B cell (primary cell): ENCODE data around the gene LRRC4C. TPM values are rescaled to one million over a fixed set of nuclear protein-coding genes. Genes with fewer than 3 reads are reported as not detected.

ENCODE experiments used
- ATAC-seq: fragments of 200-7000 bp; cut with Tn5 transposase; one replicate; pipeline ENCODE4 v1.10.0; 2021; ENCODE audit warnings: low read depth, mild to moderate bottlenecking, moderate number of reproducible peaks, moderate library complexity
- CTCF ChIA-PET: fragments of 350-600 bp; sonication (Branson Sonifier 250); formaldehyde crosslinking; loops from one replicate; lab custom pipeline; 2021; ENCODE audit warnings: antibody characterized with exemption, inconsistent platforms; lab: Charles Lee
- POLR2A ChIA-PET: fragments of 350-600 bp; sonication (Branson Sonifier 250); formaldehyde crosslinking; loops from one replicate; lab custom pipeline; 2021; ENCODE audit warnings: antibody characterized with exemption; lab: Charles Lee
- DNase-seq: peaks from one replicate; pipeline ENCODE4 v3.0.0; 2013
- H2AFZ ChIP-seq: 2 replicates; pipeline ENCODE4 v1.6.1; 2012; ENCODE audit warnings: mild to moderate bottlenecking, low read depth, low read length; ENCODE audit not compliant: insufficient read depth, poor library complexity, severe bottlenecking
- H3K27ac ChIP-seq, 2 donors: 1 replicate in 1 of 2; 2 replicates in 1 of 2; pipeline ENCODE4 v1.5.1; 2012 to 2013; ENCODE audit warnings: low read length in 2 of 2, mild to moderate bottlenecking in 2 of 2, moderate library complexity in 1 of 2
- H3K27me3 ChIP-seq, 4 experiments: fragments of 200-600 bp in 1 of 4; sonication (generic) in 1 of 4; replicated peaks in 1 of 4; 1 replicate in 2 of 4; 2 replicates in 2 of 4; pipeline versions ENCODE4 v1.6.1 to v1.7.0; 2013 to 2016; ENCODE audit warnings: low read length in 3 of 4, mild to moderate bottlenecking in 2 of 4, mixed read lengths in 1 of 4, moderate library complexity in 1 of 4; ENCODE audit not compliant: insufficient read depth in 4 of 4, control insufficient read depth in 3 of 4; ENCODE audit errors: control extremely low read depth in 1 of 4
- H3K36me3 ChIP-seq, 2 experiments: replicated peaks in 1 of 2; 1 replicate in 1 of 2; 2 replicates in 1 of 2; pipeline versions ENCODE4 v1.6.1 to v1.7.1; 2013; ENCODE audit warnings: low read length in 1 of 2; ENCODE audit not compliant: insufficient read depth in 2 of 2, control insufficient read depth in 1 of 2; ENCODE audit errors: control extremely low read depth in 1 of 2, extremely low read depth in 1 of 2
- H3K4me1 ChIP-seq, 2 donors: fragments of 200-600 bp in 1 of 2; sonication (generic) in 1 of 2; 1 replicate in 1 of 2; 2 replicates in 1 of 2; pipeline versions ENCODE4 v1.5.1 to v1.6.1; 2013 to 2017; ENCODE audit warnings: low read length in 2 of 2; ENCODE audit not compliant: control insufficient read depth in 2 of 2, insufficient read depth in 2 of 2
- H3K4me2 ChIP-seq: replicated peaks from 2 replicates; pipeline ENCODE3; 2012; ENCODE audit warnings: mild to moderate bottlenecking, low read depth, low read length; ENCODE audit not compliant: poor library complexity, severe bottlenecking
- H3K4me3 ChIP-seq, 5 experiments: fragments of 200-600 bp in 1 of 5; sonication (generic) in 1 of 5; 1 replicate in 3 of 5; 2 replicates in 2 of 5; pipeline versions ENCODE4 v1.5.1 to v1.7.0; 2011 to 2016; ENCODE audit warnings: low read length in 4 of 5, mild to moderate bottlenecking in 4 of 5, low read depth in 2 of 5, control low read depth in 1 of 5, moderate library complexity in 1 of 5; ENCODE audit not compliant: insufficient read depth in 1 of 5; ENCODE audit errors: control extremely low read depth in 1 of 5, extremely low read depth in 1 of 5
- H3K79me2 ChIP-seq: fragments of 200-600 bp; sonication (generic); one replicate; pipeline ENCODE4 v1.6.0; 2016; ENCODE audit warnings: low read length; ENCODE audit not compliant: control insufficient read depth, insufficient read depth
- H3K9ac ChIP-seq: fragments of 200-600 bp; sonication (generic); 2 replicates; pipeline ENCODE4 v1.6.1; 2017; ENCODE audit warnings: mild to moderate bottlenecking, low read length, moderate library complexity
- H3K9me3 ChIP-seq, 3 donors: one replicate each; pipeline versions ENCODE4 v1.6.1 to v1.7.1; 2013; ENCODE audit warnings: low read length in 2 of 3; ENCODE audit not compliant: control insufficient read depth in 2 of 3, insufficient read depth in 1 of 3; ENCODE audit errors: control extremely low read depth in 1 of 3
- H4K20me1 ChIP-seq: 2 replicates; pipeline ENCODE4 v1.6.0; 2012; ENCODE audit warnings: mild to moderate bottlenecking, low read length; ENCODE audit not compliant: insufficient read depth, control insufficient read depth, poor library complexity, severe bottlenecking
- H3K27ac Mint-ChIP-seq: one replicate; pipeline ENCODE4 v1.8.0; 2021; ENCODE audit warnings: mixed read lengths
- H3K27me3 Mint-ChIP-seq: one replicate; pipeline ENCODE4 v1.8.0; 2021; ENCODE audit warnings: mixed read lengths
- H3K4me1 Mint-ChIP-seq: one replicate; pipeline ENCODE4 v1.8.0; 2021; ENCODE audit warnings: mixed read lengths
- H3K4me3 Mint-ChIP-seq: one replicate; pipeline ENCODE4 v1.8.0; 2021; ENCODE audit warnings: mixed read lengths
- H3K9me3 Mint-ChIP-seq: one replicate; pipeline ENCODE4 v1.8.0; 2022; ENCODE audit warnings: mixed read lengths; ENCODE audit not compliant: insufficient read depth
- EZH2 ChIP-seq: IDR thresholded peaks from 2 replicates; pipeline ENCODE4 v1.6.1; 2012; ENCODE audit warnings: borderline replicate concordance, low read depth, mild to moderate bottlenecking, moderate library complexity, low read length; ENCODE audit not compliant: insufficient read depth, poor library complexity, severe bottlenecking
- WGBS: methylation state at CpG from one replicate; pipeline ENCODE4 v1.1.5; 2013; ENCODE audit warnings: missing lambda C conversion rate; ENCODE audit not compliant: insufficient coverage; 5-methylcytosine and 5-hydroxymethylcytosine counted together
- intact Hi-C: fragments of 100-400 bp; cut with micrococcal nuclease; formaldehyde crosslinking; loops from one replicate; pipeline ENCODE4 v1.10.0; 2022
- polyA plus RNA-seq: library from polyadenylated mRNA; depleted of rRNA; stranded (reverse); fragments of >200 nt; gene quantifications from 2 replicates; pipeline ENCODE4 v1.2.3, GENCODE V29; 2012
- total RNA-seq, 2 donors: library from RNA; stranded (reverse); fragments of 120-200 nt in 1 of 2; gene quantifications; 1 replicate in 1 of 2; 2 replicates in 1 of 2; pipeline versions ENCODE4 v1.2.3 to v1.2.4, GENCODE V29; 2013 to 2022
- TF ChIP-seq, protein P1 (sequence below): fragments of 200-600 bp; IDR thresholded peaks from one replicate; pipeline ENCODE4 v1.8.0; 2022; ENCODE audit warnings: antibody characterized with exemption, mild to moderate bottlenecking

The LRRC4C gene
- total and polyA plus RNA-seq, 2 donors (not counting 1 experiment from before 2014, with no cell fraction given): 0.57 TPM; not detected in 1

- 50% methylated on average over 1 of the region's 1 CpG for WGBS
- ATAC-seq: no peak
- no peaks in the 10 kb centered on the region for H3K4me1 ChIP-seq
- H3K4me3 ChIP-seq: no peak overlapping the region
- no peak overlapping the region for H3K4me3 Mint-ChIP-seq
- H3K79me2 ChIP-seq: no peaks in the 10 kb centered on the region
- no peaks in the 10 kb centered on the region for H3K9me3 Mint-ChIP-seq
- DNase-seq: no peak
- no peaks in the 10 kb centered on the region for H3K4me1 Mint-ChIP-seq
- ChIA-PET POLR2A (no interaction called here), CTCF (no interaction called here)
- H3K4me2 ChIP-seq: no peak overlapping the region
- no peaks in the 10 kb centered on the region for H4K20me1 ChIP-seq
- intact Hi-C loops: no loop called here
- H3K9ac ChIP-seq: no peak overlapping the region
- no peak overlapping the region for H2AFZ ChIP-seq
- TF ChIP-seq, protein P1, sequence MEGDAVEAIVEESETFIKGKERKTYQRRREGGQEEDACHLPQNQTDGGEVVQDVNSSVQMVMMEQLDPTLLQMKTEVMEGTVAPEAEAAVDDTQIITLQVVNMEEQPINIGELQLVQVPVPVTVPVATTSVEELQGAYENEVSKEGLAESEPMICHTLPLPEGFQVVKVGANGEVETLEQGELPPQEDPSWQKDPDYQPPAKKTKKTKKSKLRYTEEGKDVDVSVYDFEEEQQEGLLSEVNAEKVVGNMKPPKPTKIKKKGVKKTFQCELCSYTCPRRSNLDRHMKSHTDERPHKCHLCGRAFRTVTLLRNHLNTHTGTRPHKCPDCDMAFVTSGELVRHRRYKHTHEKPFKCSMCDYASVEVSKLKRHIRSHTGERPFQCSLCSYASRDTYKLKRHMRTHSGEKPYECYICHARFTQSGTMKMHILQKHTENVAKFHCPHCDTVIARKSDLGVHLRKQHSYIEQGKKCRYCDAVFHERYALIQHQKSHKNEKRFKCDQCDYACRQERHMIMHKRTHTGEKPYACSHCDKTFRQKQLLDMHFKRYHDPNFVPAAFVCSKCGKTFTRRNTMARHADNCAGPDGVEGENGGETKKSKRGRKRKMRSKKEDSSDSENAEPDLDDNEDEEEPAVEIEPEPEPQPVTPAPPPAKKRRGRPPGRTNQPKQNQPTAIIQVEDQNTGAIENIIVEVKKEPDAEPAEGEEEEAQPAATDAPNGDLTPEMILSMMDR: no peak
- TF ChIP-seq EZH2: no peak
- no peaks in the 10 kb centered on the region for H3K27me3 Mint-ChIP-seq
- no peaks in the 10 kb centered on the region for H3K36me3 ChIP-seq
- no peak overlapping the region for H3K27ac Mint-ChIP-seq
- no peaks in the 10 kb centered on the region for H3K27me3 ChIP-seq
- H3K27ac ChIP-seq: no peak overlapping the region
- H3K9me3 ChIP-seq: no peaks in the 10 kb centered on the region
Measured at GRCh38 chr11:41175304-41175972, 284.0 kb downstream of the LRRC4C start.

DNA sequence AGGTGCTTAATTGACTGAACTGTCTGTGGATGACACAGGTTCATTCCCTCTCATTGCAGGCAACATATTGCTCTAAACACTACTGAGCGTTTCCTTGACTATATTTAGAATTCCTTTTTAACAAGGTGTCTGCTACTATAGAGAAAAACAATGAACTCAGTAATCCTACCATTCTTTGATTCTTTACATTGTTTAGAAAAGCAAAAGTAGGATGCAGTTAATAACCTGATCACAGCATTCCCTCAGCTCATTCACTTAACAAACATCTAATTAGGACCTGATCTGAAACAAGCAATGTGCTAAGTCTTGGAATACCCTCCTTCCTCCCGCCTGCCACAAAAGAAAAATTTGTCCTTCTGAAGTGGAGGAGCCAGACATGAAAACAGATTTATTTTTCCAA, 313.1 kb downstream of the LRRC4C start:
- H3K9me3 Mint-ChIP-seq: peaks cover 3% of the 10 kb centered on the region
- DNase-seq: no peak
- TF ChIP-seq, protein P1: no peak
- TF ChIP-seq EZH2: no peak
- Histone ChIP-seq H3K27ac (no peak overlapping the region), H4K20me1 (no peaks in the 10 kb centered on the region), H3K4me2 (no peak overlapping the region), H3K4me3 (no peak overlapping the region), H3K4me1 (no peaks in the 10 kb centered on the region), H3K27me3 (no peaks in the 10 kb centered on the region), H3K9ac (no peak overlapping the region), H3K79me2 (no peaks in the 10 kb centered on the region), H3K36me3 (no peaks in the 10 kb centered on the region), H3K9me3 (peaks cover 0 to 2% (median 0%) of the 10 kb centered on the region in 3 donors), H2AFZ (no peak overlapping the region)
- no peaks in the 10 kb centered on the region for H3K27me3 Mint-ChIP-seq
- H3K4me1 Mint-ChIP-seq: no peaks in the 10 kb centered on the region
- no peak for ATAC-seq
- CTCF ChIA-PET: no interaction called here
- H3K4me3 Mint-ChIP-seq: no peak overlapping the region
- POLR2A ChIA-PET: no interaction called here
- H3K27ac Mint-ChIP-seq: no peak overlapping the region
- intact Hi-C loops: no loop called here
- WGBS: no CpG with 5 or more reads among the region's 2 CpGs
